Esophagus muscularis mucosa (tissue), 4 donors: ENCODE results near the gene KRTAP10-3. TPM values are rescaled to one million over a fixed set of nuclear protein-coding genes. Genes with fewer than 3 reads are reported as not detected.
"Not testable (repeated sequence)": the region's sequence is repeated elsewhere in the genome, so short reads cannot be mapped to it uniquely, and the experiment has no call there.

ENCODE experiments used
- DNase-seq: peaks from one replicate; pipeline ENCODE4 v3.0.0-alpha.2; 2017; ENCODE audit errors: extremely low spot score
- H3K27ac ChIP-seq, 4 donors: fragments of 200-600 bp; sonication (generic); replicated peaks in 1 of 4; 1 replicate in 3 of 4; 2 replicates in 1 of 4; pipeline ENCODE4 v1.5.1; 2016 to 2019; ENCODE audit warnings: mild to moderate bottlenecking in 1 of 4
- H3K27me3 ChIP-seq, 4 donors: fragments of 200-600 bp; sonication (generic); one replicate each; pipeline versions ENCODE4 v1.5.1 to v1.6.0; 2016 to 2019
- H3K36me3 ChIP-seq, 4 donors: fragments of 200-600 bp; sonication (generic); one replicate each; pipeline ENCODE4 v1.5.1; 2016 to 2019
- H3K4me1 ChIP-seq, 4 donors: fragments of 200-600 bp; sonication (generic); one replicate each; pipeline ENCODE4 v1.5.1; 2016 to 2019
- H3K4me3 ChIP-seq, 4 donors: fragments of 200-600 bp; sonication (generic); 1 replicate in 2 of 4; 2 replicates in 2 of 4; pipeline ENCODE4 v1.5.1; 2016 to 2019; ENCODE audit warnings: mild to moderate bottlenecking in 4 of 4, moderate library complexity in 1 of 4
- H3K9me3 ChIP-seq, 4 donors: fragments of 200-600 bp; sonication (generic); 1 replicate in 3 of 4; 2 replicates in 1 of 4; pipeline ENCODE4 v1.5.1; 2016 to 2019
- CTCF ChIP-seq, 3 experiments: fragments of 200-600 bp in 2 of 3; fragments of 450-650 bp in 1 of 3; sonication (generic) in 2 of 3; IDR thresholded peaks; one replicate each; pipeline ENCODE4 v1.5.1; 2017 to 2019; ENCODE audit warnings: antibody characterized with exemption in 3 of 3, mild to moderate bottlenecking in 2 of 3, moderate library complexity in 1 of 3
- EP300 ChIP-seq: sonication (generic); formaldehyde crosslinking; IDR thresholded peaks from one replicate; pipeline ENCODE4 v1.6.1; 2017; ENCODE audit warnings: antibody characterized with exemption
- POLR2A ChIP-seq: fragments of 450-650 bp; IDR thresholded peaks from one replicate; pipeline ENCODE4 v1.6.1; 2017; ENCODE audit warnings: antibody characterized with exemption, moderate library complexity, mild to moderate bottlenecking, low read depth
- POLR2AphosphoS5 ChIP-seq, 2 donors: sonication (generic); formaldehyde crosslinking; IDR thresholded peaks; one replicate each; pipeline ENCODE4 v1.6.1; 2017; ENCODE audit warnings: antibody characterized with exemption in 2 of 2
- WGBS: methylation state at CpG from one replicate; pipeline ENCODE4 v1.1.5; 2018; 5-methylcytosine and 5-hydroxymethylcytosine counted together
- intact Hi-C: fragments of 100-400 bp; cut with DNase I; formaldehyde crosslinking; loops from one replicate; pipeline ENCODE4 v1.15.1; 2023
- total RNA-seq, 4 donors: library from RNA; depleted of rRNA; stranded (reverse); fragments of >200 nt; gene quantifications; one replicate each; pipeline versions ENCODE4 v1.1.0 to v1.2.1, GENCODE V29; 2016

KRTAP10-3 gene
- total RNA-seq, 4 donors from 2014 or later, result not detected

- Histone ChIP-seq H3K27me3 (peaks cover 0 to 46% (median 0%) of the 10 kb centered on the region in 4 donors), H3K36me3 (no peaks in the 10 kb centered on the region), H3K4me1 (no peaks in the 10 kb centered on the region), H3K4me3 (no peak within 1 kb of the TSS), H3K9me3 (no peaks in the 10 kb centered on the region), H3K27ac (no peak within 1 kb of the TSS)
- TF ChIP-seq POLR2AphosphoS5 (IDR thresholded peaks at IDR 0.05) (no peak), EP300 (no peak), CTCF (IDR thresholded peaks at IDR 0.05) (no peak), POLR2A (no peak)
- 69% methylated on average over 24 of the region's 33 CpGs for WGBS
- DNase-seq, result peak; percentile 86
- intact Hi-C loops, result no loop called here
Measured at GRCh38 chr21:44592446-44593311, 34.1 kb upstream of the KRTAP10-3 start, which contains the start of gene KRTAP10-6. KRTAP10-6 (minus strand) TSS chr21:44592505; CDS start chr21:44592484, 21 bp downstream.

DNA sequence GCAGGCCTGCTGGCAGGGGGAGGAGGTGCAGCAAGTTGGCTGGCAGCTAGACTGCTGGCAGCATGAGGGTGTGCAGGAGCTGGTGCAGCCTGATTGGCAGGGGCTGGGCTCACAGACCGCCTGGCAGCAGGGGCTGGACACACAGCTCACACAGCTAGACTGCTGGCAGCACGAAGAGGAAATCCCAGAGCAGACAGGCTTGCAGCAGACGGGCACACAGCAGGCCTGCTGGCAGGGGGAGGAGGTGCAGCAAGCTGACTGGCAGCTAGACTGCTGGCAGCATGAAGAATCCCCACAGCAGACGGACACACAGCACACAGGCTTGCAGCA is 33.2 kb upstream of the KRTAP10-3 start:
- intact Hi-C loops, result not testable (repeated sequence)
- no CpG with 5 or more reads among the region's 4 CpGs for WGBS
- H3K27me3 ChIP-seq, result peaks cover 0 to 52% (median 0%) of the 10 kb centered on the region in 4 donors

DNA sequence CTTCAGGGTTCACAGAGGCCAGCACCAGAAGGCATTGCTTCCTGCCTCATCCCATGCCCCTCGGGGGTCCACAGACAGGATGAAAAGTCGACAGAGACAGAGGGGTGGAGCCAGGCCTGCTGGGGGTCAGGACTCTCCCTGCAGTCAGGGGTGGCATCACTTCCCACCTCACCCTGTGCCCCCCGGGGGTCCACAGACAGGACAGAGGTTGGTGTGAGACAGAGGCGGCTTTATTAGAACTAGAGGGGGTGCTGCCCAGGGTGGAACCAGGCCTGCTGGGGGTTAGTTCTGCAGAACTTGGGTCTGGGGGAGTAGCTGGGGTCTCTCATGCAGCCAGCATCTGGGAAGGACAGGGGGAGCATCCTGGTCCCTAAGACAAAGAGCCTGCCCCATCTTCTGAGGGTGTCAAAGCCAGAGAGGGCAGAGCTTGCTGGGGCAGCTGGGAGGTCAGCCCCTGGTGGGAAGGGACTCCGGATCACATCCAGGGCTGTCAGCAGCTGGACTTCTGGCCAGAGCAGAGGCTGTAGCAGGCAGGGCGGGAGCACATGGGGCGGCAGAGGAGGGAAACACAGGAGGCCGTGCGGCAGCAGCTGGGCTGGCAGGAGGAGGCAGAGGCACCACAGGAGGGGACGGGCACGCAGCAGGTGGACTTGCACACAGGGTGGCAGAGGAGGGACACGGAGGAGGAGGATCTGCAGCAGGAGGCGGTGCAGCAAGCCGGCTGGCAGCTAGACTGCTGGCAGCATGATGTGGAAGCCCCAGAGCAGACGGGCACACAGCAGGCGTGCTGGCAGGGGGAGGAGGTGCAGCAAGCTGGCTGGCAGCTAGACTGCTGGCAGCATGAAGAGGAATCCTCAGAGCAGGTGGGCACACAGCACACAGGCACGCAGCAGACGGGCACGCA is 32.6 kb upstream of the KRTAP10-3 start:
- H3K4me1 ChIP-seq, H3K4me3 ChIP-seq, intact Hi-C loops, H3K27ac ChIP-seq, H3K9me3 ChIP-seq, H3K36me3 ChIP-seq: not testable (repeated sequence)
- WGBS, result 60% methylated on average over 2 of the region's 19 CpGs
- peak; percentile 39 for DNase-seq
- H3K27me3 ChIP-seq, result peaks cover 0 to 56% (median 0%) of the 10 kb centered on the region in 4 donors

More for the DNA sequence above, 33.2 kb upstream of the KRTAP10-3 start:
- H3K27ac ChIP-seq, H3K36me3 ChIP-seq, H3K4me3 ChIP-seq, H3K9me3 ChIP-seq, DNase-seq, H3K4me1 ChIP-seq: not testable (repeated sequence)

- no peaks in the 10 kb centered on the region for H3K4me1 ChIP-seq
- WGBS, result no CpG with 5 or more reads among the region's 10 CpGs
- H3K27ac ChIP-seq, result no peak overlapping the region
- no peaks in the 10 kb centered on the region for H3K36me3 ChIP-seq
- no peaks in the 10 kb centered on the region for H3K9me3 ChIP-seq
- intact Hi-C loops, result no loop called here
- H3K4me3 ChIP-seq, result no peak overlapping the region
- peaks cover 0 to 64% (median 0%) of the 10 kb centered on the region in 4 donors for H3K27me3 ChIP-seq
- peak; percentile 42 for DNase-seq
- TF ChIP-seq POLR2A, result no peak
- TF ChIP-seq CTCF (IDR thresholded peaks at IDR 0.05), result no peak
- no peak for TF ChIP-seq EP300
- TF ChIP-seq POLR2AphosphoS5 (IDR thresholded peaks at IDR 0.05), result no peak
Measured at GRCh38 chr21:44590311-44590721, 31.7 kb upstream of the KRTAP10-3 start.

GRCh38 chr21:44589586-44590305 is 31.2 kb upstream of the KRTAP10-3 start:
- no peaks in the 10 kb centered on the region for H3K9me3 ChIP-seq
- no peaks in the 10 kb centered on the region for H3K36me3 ChIP-seq
- TF ChIP-seq POLR2A, result no peak
- TF ChIP-seq CTCF (IDR thresholded peaks at IDR 0.05), result no peak
- no peak for TF ChIP-seq EP300
- TF ChIP-seq POLR2AphosphoS5 (IDR thresholded peaks at IDR 0.05), result no peak
- intact Hi-C loops, result no loop called here
- H3K27me3 ChIP-seq, result peaks cover 0 to 64% (median 0%) of the 10 kb centered on the region in 4 donors
- 86% methylated on average over 6 of the region's 24 CpGs for WGBS
- peak; percentile 57 for DNase-seq
- H3K4me1 ChIP-seq, result no peaks in the 10 kb centered on the region
- H3K4me3 ChIP-seq, result no peak overlapping the region
- no peak overlapping the region for H3K27ac ChIP-seq
